HG02970 (cell line): ENCODE results near the gene NFATC1.
A peak's percentile ranks its signal among the peaks of the same experiment; 100 is the strongest.
"Not testable (repeated sequence)": the region's sequence is repeated elsewhere in the genome, so short reads cannot be mapped to it uniquely, and the experiment has no call there.

Source experiments
- ATAC-seq: cut with Tn5 transposase; IDR thresholded peaks from one replicate; pipeline ENCODE4 v1.9.1; 2021; ENCODE audit warnings: mild to moderate bottlenecking, moderate library complexity, moderate number of reproducible peaks; ENCODE audit not compliant: unreplicated experiment, low FRiP score

Gene NFATC1

GRCh38 chr18:79374408-79375171 lies 21.1 kb upstream of the NFATC1 start:
- peak; percentile 56 for ATAC-seq

DNA sequence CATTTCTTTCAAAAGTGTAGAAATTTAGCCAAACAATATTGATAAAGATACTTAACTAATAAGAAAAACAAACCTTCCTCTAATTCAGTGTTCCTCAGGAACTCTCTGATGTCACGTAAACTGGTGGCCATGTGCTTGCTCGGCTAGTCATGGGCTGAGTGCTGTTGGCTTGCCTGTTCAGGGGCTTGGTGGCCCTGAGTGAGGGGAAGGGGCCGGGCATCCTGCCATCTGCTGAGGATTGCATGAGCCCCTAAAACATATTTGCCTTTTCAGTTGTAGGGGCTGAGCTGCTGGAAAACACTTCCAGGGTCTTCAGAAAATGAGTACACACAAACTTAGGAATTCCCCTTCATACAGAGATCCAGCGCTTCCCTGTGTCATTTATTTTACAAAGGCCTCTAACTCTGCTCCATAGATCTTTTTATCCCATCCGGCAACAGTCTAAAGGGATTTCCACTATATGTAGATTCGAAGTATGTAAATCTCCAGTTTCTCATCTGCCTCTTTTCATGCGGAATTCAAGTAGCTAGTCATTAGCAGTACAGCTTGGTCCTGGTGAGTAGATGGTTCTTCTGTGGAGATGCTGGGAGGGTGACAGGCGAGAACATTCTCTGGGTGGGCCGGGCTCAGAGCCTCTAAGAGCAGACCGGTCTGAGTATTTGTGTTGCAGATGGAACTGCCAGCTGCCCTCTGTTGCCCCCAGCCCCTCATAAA lies 20.1 kb upstream of the NFATC1 start:
- ATAC-seq = no peak

DNA sequence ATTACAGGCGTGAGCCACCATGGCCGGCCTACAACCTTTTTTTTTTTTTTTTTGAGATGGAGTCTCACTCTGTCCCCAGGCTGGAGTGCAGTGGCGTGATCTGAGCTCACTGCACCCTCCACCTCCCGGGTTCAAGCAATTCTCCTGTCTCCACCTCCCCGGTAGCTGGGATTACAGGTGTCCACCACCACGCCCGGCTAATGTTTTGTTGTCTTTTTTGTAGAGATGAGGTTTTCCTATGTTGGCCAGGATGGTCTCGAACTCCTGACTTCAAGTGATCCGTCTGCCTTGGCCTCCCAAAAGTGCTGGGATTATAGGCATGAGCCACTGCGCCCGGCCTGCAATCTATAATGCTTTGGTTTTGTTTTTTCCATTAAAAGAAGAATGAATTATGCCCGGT lies 19.1 kb upstream of the NFATC1 start:
- ATAC-seq = not testable (repeated sequence)

DNA sequence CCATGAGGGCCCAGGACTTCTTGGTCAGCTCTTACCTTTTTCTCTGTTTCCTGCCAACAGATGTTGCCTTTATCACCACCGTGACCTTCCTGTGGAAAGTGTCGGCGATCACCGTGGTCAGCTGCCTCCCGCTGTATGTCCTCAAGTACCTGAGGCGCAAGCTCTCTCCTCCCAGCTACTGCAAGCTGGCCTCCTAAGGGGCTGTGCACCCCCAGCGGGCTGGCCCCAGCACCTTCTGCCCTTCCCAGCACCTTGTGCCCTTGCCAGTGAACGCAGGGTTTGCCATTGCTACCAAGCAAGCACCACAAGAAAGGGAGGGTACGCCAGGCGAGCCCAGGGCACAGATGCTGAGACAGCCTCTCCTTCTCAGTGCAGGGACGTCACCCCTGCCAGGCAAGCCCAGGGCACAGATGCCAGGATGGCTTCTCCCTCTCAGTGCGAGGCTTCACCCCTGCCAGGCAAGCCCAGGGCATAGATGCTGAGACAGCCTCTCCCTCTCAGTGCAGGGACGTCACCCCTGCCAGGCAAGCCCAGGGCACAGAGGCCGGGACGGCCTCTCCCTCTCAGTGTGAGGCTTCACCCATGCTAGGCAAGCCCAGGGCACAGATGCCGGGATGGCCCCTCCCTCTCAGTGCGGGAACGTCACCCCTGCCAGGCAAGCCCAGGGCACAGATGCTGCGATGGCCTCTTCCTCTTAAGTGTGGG lies 18.4 kb upstream of the NFATC1 start:
- no peak for ATAC-seq

GRCh38 chr18:79378536-79379250 lies 17.0 kb upstream of the NFATC1 start:
- peak; percentile 58 for ATAC-seq

- ATAC-seq = no peak
Observed at GRCh38 chr18:79379251-79379905, 16.4 kb upstream of the NFATC1 start.

- ATAC-seq = no peak
Observed at GRCh38 chr18:79379931-79380815, 15.6 kb upstream of the NFATC1 start.

DNA sequence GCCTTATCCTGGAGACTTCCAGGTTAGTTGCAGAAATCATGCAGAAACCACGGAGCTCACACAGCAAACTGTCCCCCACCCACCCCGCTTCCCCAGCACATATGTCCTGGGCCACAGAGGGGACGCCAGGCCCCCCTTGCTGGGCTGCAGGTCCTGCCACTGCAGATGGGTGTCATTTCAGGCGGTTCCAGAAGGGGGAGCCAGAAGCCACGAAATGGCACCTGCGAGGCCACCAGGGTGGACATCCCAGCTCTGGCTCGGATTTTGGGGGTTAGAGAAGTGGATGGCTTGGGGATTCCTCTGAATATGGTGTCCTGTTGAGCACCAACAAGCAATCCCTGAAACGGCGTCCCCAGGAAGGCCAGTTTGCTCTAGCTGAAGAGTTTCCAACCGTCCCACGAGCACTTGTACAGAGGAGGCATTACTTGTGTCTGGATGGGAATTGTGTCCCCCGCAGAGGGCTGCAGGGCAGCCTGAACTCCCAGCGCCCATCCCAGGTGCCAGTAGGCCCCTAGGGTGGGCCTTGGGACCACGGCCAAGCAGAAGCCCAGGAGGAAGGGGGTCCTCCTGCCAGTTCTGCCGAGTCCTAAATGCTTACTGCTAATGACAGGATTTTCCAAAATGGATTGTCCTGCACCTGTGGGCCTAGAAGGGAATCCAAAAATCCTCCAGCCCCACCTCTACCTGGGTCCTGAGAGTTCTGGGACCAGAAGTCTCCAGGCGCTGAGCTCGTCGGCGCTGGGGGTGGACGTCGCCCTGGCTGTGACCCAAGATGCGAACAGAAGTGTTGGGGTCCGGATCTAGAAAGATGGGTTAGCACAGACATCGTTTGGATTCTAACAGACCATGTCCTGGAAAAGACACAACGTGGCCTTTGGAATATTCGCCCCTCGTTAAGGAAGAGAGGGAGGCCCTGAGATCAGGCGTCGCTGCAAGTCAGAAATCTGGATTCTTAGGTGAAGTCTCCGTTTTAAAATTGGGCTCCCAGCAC lies 14.6 kb upstream of the NFATC1 start:
- ATAC-seq = no peak

DNA sequence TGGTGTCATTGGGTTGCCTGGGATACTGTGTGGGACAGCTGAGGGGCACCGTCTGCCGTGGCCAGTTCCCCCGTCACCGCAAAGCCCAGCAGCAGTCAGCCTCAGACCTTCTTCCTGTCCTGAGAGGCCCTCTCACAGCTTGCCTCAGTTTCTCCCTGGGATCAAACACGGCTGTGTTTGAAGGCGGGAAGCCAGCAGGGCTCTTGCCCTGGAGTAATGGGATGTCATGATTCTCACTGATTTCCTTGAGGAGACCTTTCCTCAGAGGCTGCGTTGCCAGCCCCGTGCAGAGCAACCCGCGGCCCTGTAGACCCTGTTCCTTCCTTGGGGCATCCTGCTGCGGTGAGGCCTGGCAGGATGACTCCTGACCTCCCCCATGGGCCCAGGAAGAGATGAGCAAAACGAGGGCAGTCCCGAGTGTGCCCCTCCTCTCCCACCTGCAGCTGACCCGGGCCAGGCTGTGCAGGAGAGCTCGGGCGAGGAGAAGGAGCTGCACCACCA lies 13.9 kb upstream of the NFATC1 start:
- no peak for ATAC-seq

DNA sequence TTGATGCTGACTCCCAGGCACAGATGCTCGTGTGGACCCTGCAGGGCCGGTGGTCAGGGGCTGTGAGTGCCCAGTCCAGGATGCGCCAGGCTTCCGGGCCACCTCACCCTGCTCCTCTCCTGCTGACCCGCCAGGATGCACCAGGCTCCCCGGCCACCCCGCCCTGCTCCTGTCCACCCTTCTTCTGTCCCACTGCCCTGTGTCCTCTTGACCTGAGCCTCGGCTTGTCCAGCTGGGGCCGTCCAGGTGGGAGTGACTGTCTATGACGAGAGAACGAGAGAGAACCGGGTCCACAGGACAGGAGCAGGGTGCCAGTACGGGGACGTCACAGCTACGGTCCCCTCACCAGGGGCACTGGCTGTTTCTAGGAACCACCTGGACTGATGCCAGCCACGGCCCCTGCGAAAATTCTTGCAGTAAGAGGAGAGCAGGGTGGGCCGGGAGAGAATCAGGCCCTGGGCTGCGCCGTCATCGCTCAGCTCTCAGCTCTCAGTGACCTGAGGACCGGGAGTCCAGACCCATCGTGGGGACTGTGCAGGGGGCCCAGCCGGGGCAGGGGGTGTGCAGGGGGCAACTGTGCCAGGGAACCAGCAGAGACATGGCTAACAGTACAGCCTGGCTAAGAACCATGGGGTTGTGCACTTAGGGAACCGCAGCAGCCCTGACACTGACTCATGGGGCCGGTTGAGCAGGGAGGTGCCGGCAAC lies 12.9 kb upstream of the NFATC1 start:
- no peak for ATAC-seq

DNA sequence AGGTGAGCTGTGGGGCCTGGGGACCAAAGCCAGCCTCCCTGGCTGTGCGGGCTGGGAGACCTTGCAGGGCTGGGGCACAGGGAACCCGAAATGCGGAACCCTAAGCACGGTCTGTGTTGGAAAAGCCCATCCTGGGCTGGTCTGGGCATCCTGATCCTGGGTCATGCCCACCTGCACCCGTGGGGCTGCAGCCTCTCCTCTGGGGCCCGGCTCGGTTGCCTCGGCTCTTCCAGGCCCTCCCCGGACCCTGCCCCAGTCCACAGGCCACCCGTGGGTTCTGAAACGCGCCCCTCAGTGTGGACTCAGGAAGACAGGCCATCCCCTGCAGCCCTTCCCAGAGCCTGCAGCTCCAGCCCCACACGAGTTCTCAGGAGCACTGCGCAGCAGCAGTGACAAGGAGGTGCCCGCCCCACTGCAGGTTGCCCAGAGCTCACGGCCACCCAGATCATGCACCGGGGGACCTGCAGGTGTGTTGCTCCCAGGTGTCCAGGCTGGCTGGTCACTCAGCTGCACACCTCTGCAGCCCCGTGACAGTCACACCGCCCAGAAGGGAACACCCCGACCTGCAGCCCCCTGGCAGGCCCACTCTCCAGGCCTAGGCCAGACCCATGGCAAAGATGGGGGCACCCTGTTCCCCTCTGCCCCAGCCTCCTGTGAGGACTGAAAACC lies 12.2 kb upstream of the NFATC1 start:
- ATAC-seq = no peak

- no peak for ATAC-seq
Observed at GRCh38 chr18:79384151-79384807, 11.5 kb upstream of the NFATC1 start.

GRCh38 chr18:79384834-79385233 lies 10.9 kb upstream of the NFATC1 start:
- ATAC-seq = no peak

DNA sequence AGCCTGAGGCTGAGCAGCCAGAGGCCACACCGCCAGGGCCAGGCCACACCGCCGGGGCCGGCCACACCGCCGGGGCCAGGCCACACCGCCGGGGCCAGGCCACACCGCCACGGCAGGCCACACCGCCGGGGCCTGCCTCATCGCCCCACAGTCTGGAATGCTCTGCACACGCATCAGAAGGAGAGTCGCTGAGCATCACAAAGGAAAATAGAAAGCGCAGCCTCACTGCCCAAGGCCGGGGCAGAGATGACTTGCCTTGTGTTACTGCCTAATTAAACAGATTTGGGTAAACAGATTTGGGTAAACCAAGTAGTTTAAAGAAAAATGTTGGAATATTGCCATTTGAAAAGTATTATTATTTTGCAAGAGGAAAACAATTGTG lies 10.4 kb upstream of the NFATC1 start:
- no peak for ATAC-seq

DNA sequence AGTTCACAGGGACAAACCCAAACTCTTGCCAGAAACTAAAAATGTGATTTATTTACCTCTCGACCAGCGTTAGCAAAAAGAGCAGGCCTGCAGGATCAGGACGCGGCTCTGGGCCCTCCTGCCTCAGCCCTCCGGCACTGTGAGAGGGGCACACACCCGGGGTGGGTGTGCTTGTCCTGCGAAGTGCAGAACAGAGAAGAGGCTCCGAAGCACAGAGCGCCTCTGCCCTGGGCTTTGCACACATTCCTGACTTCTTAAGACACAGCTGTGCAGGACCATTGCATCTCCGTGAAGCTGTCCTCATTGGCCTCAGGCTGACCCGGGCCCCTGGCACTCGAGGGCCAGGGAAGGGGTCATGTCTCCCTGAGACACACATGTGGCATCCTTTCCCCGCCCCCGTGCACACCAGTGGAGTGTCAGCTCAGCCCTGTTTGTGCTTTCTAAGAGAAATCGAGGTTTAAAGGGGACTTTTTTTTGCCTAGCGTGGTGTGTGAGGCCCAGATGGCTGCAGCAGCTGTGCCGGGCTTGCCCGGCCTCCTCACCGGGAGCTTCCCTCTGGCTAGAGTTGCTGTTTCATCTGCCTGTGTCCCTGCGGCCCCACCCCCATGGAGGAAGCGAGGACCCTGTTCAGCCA lies 9.9 kb upstream of the NFATC1 start:
- ATAC-seq = no peak

GRCh38 chr18:79386547-79386946 lies 9.2 kb upstream of the NFATC1 start:
- no peak for ATAC-seq
